Sigmoid colon (tissue), 7 donors: ENCODE measurements around the gene ACMSD. TPM values are rescaled to one million over a fixed set of nuclear protein-coding genes. Genes with fewer than 3 reads are reported as not detected.

Source experiments
- DNase-seq: peaks from one replicate; pipeline ENCODE4 v3.0.0-alpha.2; 2019
- H3K27ac ChIP-seq, 4 donors: fragments of 200-600 bp; sonication (generic); one replicate each; pipeline ENCODE4 v1.5.1; 2016 to 2019; ENCODE audit warnings: mild to moderate bottlenecking in 1 of 4
- H3K27me3 ChIP-seq, 3 donors: fragments of 200-600 bp; sonication (generic); one replicate each; pipeline ENCODE4 v1.5.1; 2019; ENCODE audit warnings: mild to moderate bottlenecking in 1 of 3
- H3K36me3 ChIP-seq, 4 donors: fragments of 200-600 bp; sonication (generic); one replicate each; pipeline ENCODE4 v1.5.1; 2016 to 2019
- H3K4me1 ChIP-seq, 4 donors: fragments of 200-600 bp; sonication (generic); one replicate each; pipeline ENCODE4 v1.5.1; 2017 to 2019
- H3K4me3 ChIP-seq, 4 donors: fragments of 200-600 bp; sonication (generic); one replicate each; pipeline ENCODE4 v1.5.1; 2017 to 2019; ENCODE audit warnings: mild to moderate bottlenecking in 2 of 4, moderate library complexity in 1 of 4
- H3K9me3 ChIP-seq, 4 donors: fragments of 200-600 bp in 3 of 4; sonication (generic) in 3 of 4; one replicate each; pipeline versions ENCODE4 v1.5.1 to v1.6.1; 2013 to 2019
- EP300 ChIP-seq, 4 donors: sonication (generic); formaldehyde crosslinking; IDR thresholded peaks; one replicate each; pipeline ENCODE4 v1.6.1; 2017; ENCODE audit warnings: antibody characterized with exemption in 4 of 4
- POLR2A ChIP-seq, 2 donors: fragments of 450-650 bp; IDR thresholded peaks; one replicate each; pipeline ENCODE4 v1.6.1; 2016; ENCODE audit warnings: antibody characterized with exemption in 2 of 2, mild to moderate bottlenecking in 2 of 2, moderate library complexity in 2 of 2
- POLR2AphosphoS5 ChIP-seq, 4 donors: sonication (generic); formaldehyde crosslinking; IDR thresholded peaks; one replicate each; pipeline ENCODE4 v1.6.1; 2017; ENCODE audit warnings: antibody characterized with exemption in 4 of 4
- WGBS, 2 donors: extraction: QIAGEN DNeasy Blood & Tissue Kit; methylation state at CpG; one replicate each; pipeline ENCODE4 v1.1.7; 2013; 5-methylcytosine and 5-hydroxymethylcytosine counted together
- intact Hi-C: fragments of 100-400 bp; cut with DNase I; formaldehyde crosslinking; loops from one replicate; pipeline ENCODE4 v1.15.1; 2023
- polyA plus RNA-seq, 3 donors: library from polyadenylated mRNA; stranded (reverse); fragments of 200-250 nt; gene quantifications; one replicate each; pipeline ENCODE4 v1.2.3, GENCODE V29; 2013
- total RNA-seq, 4 donors: library from RNA; depleted of rRNA; stranded (reverse); fragments of >200 nt; gene quantifications; one replicate each; pipeline ENCODE4 v1.1.0, GENCODE V29; 2016
- TF ChIP-seq, protein P1 (sequence below), 4 experiments: fragments of 450-650 bp in 3 of 4; fragments of 200-600 bp in 1 of 4; IDR thresholded peaks; one replicate each; pipeline ENCODE4 v1.5.1; 2016 to 2019; ENCODE audit warnings: antibody characterized with exemption in 4 of 4, mild to moderate bottlenecking in 3 of 4, moderate library complexity in 2 of 4
- donor health status: healthy with polysubstance abuse.
- donor health status: Bipolar disorder and iron deficiency.
- donor health status: healthy.

ACMSD gene
- total and polyA plus RNA-seq, 7 donors, result not detected

DNA sequence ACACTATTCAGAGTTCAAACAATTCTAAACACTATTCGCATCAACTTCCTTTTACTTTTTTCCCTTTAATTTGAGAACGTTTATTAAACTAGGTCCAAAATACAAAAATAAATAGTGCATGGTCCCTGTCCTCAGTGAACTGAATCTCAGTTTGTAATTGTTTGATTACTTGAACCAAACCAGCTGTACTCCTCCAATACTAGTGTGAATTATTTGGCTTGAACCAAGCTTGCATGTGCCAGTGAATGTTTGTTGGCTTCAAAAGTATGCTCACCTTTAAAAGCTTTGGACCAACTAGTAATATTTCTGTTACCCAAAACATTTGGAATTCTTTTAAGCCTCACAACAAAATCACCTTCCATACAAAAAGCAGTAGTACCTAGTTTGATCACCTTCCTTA is 95.7 kb downstream of the ACMSD start:
- intact Hi-C loops, result no loop called here
- peaks cover 0 to 56% (median 41%) of the 10 kb centered on the region in 4 donors for H3K4me1 ChIP-seq
- no peaks in the 10 kb centered on the region for H3K27me3 ChIP-seq

DNA sequence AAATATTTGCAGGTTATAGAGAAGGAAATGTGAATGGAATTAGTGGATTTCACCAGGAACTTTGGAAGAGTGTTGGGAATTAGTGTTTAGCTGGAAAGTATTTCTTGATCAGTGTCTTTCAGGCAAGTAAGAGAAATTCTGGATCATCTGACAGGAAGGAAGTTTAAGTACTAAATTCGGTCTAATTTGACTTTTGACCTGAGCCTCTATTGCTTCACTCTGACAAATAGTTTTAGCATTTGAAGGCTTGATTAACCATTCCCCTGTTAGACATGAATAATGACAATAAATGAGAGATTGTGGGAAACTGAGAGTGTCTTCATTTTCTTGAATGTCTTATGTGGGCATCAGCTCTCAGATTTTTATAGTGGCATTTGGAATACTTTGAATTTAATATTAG is 96.2 kb downstream of the ACMSD start:
- no peak overlapping the region for H3K4me3 ChIP-seq
- no peak overlapping the region for H3K27ac ChIP-seq
- DNase-seq, result no peak
- H3K9me3 ChIP-seq, result no peaks in the 10 kb centered on the region
- TF ChIP-seq, protein P1, sequence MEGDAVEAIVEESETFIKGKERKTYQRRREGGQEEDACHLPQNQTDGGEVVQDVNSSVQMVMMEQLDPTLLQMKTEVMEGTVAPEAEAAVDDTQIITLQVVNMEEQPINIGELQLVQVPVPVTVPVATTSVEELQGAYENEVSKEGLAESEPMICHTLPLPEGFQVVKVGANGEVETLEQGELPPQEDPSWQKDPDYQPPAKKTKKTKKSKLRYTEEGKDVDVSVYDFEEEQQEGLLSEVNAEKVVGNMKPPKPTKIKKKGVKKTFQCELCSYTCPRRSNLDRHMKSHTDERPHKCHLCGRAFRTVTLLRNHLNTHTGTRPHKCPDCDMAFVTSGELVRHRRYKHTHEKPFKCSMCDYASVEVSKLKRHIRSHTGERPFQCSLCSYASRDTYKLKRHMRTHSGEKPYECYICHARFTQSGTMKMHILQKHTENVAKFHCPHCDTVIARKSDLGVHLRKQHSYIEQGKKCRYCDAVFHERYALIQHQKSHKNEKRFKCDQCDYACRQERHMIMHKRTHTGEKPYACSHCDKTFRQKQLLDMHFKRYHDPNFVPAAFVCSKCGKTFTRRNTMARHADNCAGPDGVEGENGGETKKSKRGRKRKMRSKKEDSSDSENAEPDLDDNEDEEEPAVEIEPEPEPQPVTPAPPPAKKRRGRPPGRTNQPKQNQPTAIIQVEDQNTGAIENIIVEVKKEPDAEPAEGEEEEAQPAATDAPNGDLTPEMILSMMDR (IDR thresholded peaks at IDR 0.05), result no peak
- TF ChIP-seq POLR2AphosphoS5 (IDR thresholded peaks at IDR 0.05) (no peak), EP300 (IDR thresholded peaks at IDR 0.05) (no peak), POLR2A (IDR thresholded peaks at IDR 0.05) (no peak)
- WGBS, 2 donors, result 12 to 15% methylated on average over 1 of the region's 1 CpG
- H3K4me1 ChIP-seq, result peaks cover 0 to 53% (median 40%) of the 10 kb centered on the region in 4 donors
- intact Hi-C loops, result no loop called here
- H3K27me3 ChIP-seq, result no peaks in the 10 kb centered on the region
- H3K36me3 ChIP-seq, result peaks cover 0 to 32% (median 2%) of the 10 kb centered on the region in 4 donors

More for the DNA sequence above, 95.7 kb downstream of the ACMSD start:
- WGBS, 2 donors, result 58 to 61% methylated on average over 2 of the region's 2 CpGs
- DNase-seq, result no peak
- H3K4me3 ChIP-seq, result no peak overlapping the region
- H3K9me3 ChIP-seq, result no peaks in the 10 kb centered on the region
- TF ChIP-seq, protein P1 (IDR thresholded peaks at IDR 0.05), result no peak
- TF ChIP-seq POLR2A (IDR thresholded peaks at IDR 0.05), result no peak
- TF ChIP-seq POLR2AphosphoS5 (IDR thresholded peaks at IDR 0.05), result no peak
- TF ChIP-seq EP300 (IDR thresholded peaks at IDR 0.05), result no peak
- H3K27ac ChIP-seq, result no peak overlapping the region
- peaks cover 0 to 27% (median 2%) of the 10 kb centered on the region in 4 donors for H3K36me3 ChIP-seq

DNA sequence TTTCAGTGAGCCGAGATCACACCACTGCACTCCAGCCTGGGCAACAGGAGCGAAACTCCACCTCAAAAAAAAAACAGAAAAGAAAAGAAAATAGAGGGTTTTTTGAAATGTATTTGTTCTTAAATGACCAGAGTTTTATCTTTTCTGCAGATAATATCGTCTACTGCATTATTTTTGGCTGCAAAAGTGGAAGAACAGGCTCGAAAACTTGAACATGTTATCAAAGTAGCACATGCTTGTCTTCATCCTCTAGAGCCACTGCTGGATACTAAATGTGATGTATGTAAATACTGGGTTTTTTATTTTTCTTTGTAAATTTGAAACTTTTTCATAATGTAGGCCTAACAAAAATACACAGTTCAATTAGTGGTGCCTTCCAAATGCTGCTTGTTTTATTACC is 98.3 kb downstream of the ACMSD start:
- Histone ChIP-seq H3K9me3 (no peaks in the 10 kb centered on the region), H3K4me1 (peaks cover 0 to 47% (median 37%) of the 10 kb centered on the region in 4 donors), H3K4me3 (no peak overlapping the region), H3K27me3 (no peaks in the 10 kb centered on the region), H3K36me3 (peaks cover 0 to 53% (median 9%) of the 10 kb centered on the region in 4 donors), H3K27ac (no peak overlapping the region)
- WGBS, 2 donors, result 55 to 83% methylated on average over 4 of the region's 4 CpGs
- TF ChIP-seq EP300 (IDR thresholded peaks at IDR 0.05) (no peak), POLR2AphosphoS5 (IDR thresholded peaks at IDR 0.05) (no peak), POLR2A (IDR thresholded peaks at IDR 0.05) (no peak)
- TF ChIP-seq, protein P1 (IDR thresholded peaks at IDR 0.05), result no peak
- intact Hi-C loops, result no loop called here
- no peak for DNase-seq

DNA sequence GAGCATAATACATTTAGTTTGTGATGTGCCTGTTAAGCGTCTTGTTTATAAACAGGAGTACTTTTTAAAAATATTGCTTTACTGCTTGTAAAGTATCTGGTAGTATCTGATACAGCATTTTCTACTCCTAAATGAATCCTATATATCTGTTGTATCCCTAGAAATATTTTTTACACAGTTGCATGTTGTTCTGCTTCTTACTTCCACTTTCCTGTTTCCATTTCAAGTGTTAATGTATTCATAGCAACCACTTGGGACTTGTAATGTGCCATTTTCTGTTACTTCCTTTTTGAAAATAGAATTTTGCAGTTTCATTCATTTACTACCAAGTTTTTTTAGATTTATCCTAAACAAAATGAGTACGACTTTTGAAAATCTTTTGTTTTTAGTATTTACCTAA is 105.1 kb downstream of the ACMSD start:
- no peak overlapping the region for H3K4me3 ChIP-seq
- H3K36me3 ChIP-seq, result peaks cover 0 to 87% (median 14%) of the 10 kb centered on the region in 4 donors
- H3K27ac ChIP-seq, result no peak overlapping the region
- intact Hi-C loops, result no loop called here
- DNase-seq, result no peak
- TF ChIP-seq POLR2A (IDR thresholded peaks at IDR 0.05) (no peak), POLR2AphosphoS5 (IDR thresholded peaks at IDR 0.05) (no peak), EP300 (IDR thresholded peaks at IDR 0.05) (no peak)
- TF ChIP-seq, protein P1 (IDR thresholded peaks at IDR 0.05), result no peak
- no peaks in the 10 kb centered on the region for H3K27me3 ChIP-seq
- no peaks in the 10 kb centered on the region for H3K4me1 ChIP-seq
- 70 to 87% methylated on average over 2 of the region's 2 CpGs for WGBS, 2 donors
- no peaks in the 10 kb centered on the region for H3K9me3 ChIP-seq

DNA sequence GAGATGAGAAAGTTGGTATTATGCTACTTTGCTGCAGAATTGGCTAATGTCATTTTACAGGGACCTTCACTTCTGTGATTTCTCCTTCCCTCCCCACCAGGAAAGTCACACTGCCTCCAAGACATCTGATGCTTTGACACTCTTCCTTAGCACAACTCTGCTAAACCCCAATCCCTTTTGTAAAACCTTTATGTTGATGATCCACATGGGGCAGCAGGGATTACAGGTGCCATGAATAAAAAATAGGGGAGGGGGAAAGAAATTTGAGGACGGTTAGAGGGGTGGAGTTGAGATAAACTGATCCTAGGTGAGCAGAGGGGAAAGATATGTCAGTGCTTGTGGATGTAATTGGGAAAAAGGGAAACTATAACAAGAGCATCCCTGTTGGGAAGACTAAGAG is 106.6 kb downstream of the ACMSD start:
- Histone ChIP-seq H3K4me1 (no peaks in the 10 kb centered on the region), H3K9me3 (no peaks in the 10 kb centered on the region), H3K36me3 (peaks cover 0 to 87% (median 17%) of the 10 kb centered on the region in 4 donors), H3K27ac (no peak overlapping the region), H3K27me3 (no peaks in the 10 kb centered on the region), H3K4me3 (no peak overlapping the region)
- no peak for TF ChIP-seq POLR2AphosphoS5 (IDR thresholded peaks at IDR 0.05)
- no peak for TF ChIP-seq EP300 (IDR thresholded peaks at IDR 0.05)
- TF ChIP-seq, protein P1 (IDR thresholded peaks at IDR 0.05), result no peak
- TF ChIP-seq POLR2A (IDR thresholded peaks at IDR 0.05), result no peak
- no peak for DNase-seq
- WGBS, 2 donors, result 85 to 94% methylated on average over 1 of the region's 1 CpG
- intact Hi-C loops, result no loop called here
